ENCODE data around the gene ARF1. TPM values are rescaled to one million over a fixed set of nuclear protein-coding genes. Genes with fewer than 3 reads are reported as not detected.

ARF1 gene
- total and polyA plus RNA-seq, 2 of the 8 experiments (the other 6 are each of a cell fraction or from before 2014, with no cell fraction given) = 265 to 471 TPM

DNA sequence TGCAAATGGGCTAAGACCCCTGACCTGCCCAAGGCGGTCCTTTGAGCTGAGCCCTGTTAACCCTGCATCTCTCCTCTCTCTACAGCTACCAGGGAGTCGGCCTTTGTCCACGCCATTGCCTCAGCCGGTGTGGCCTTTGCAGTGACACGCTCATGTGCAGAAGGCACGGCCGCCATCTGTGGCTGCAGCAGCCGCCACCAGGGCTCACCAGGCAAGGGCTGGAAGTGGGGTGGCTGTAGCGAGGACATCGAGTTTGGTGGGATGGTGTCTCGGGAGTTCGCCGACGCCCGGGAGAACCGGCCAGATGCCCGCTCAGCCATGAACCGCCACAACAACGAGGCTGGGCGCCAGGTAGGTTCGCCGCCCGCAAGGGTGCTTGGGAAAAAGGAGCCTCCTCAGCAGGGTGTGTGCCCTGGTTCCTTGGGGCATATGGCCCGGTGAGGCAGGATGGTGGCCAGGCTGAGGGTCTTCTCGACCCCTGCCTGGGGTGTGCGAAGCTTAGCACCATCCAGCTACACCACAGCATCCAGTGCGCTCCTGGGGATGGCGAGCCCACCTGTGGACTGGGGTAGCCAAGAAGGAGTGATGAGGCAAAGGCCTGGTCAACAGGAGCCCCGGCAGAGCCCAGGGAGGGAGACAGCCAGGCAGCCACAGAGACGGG lies 31.8 kb upstream of the ARF1 start:
- Histone ChIP-seq H4K91ac (replicated peaks; ENCODE audit: insufficient read length, low read length) (no peak overlapping the region), H3K36me3 (ENCODE audit: control insufficient read depth in 2 of 4, insufficient read depth in 4 of 4, low read length in 3 of 4) (no peaks in the 10 kb centered on the region), H2AFZ (ENCODE audit: low read length) (no peak overlapping the region), H3K23ac (ENCODE audit: insufficient read length) (no peak overlapping the region), H3K27me3 (replicated peaks in 1 of 4; ENCODE audit: control insufficient read depth in 3 of 4, extremely low read depth in 1 of 4, insufficient read depth in 3 of 4, low read length in 3 of 4) (peaks cover 1 to 19% (median 12%) of the 10 kb centered on the region in 4 experiments; a peak in 6 of 7 replicates), H3K9me3 (ENCODE audit: insufficient read depth in 2 of 2, low read depth in 1 of 2, low read length in 1 of 2) (no peaks in the 10 kb centered on the region), H3K14ac (ENCODE audit: insufficient read length) (no peak overlapping the region), H3K27ac (ENCODE audit: low read depth, low read length) (no peak overlapping the region), H3K4me3 (ENCODE audit: extremely low read depth in 1 of 4, insufficient read depth in 2 of 4, low read depth in 3 of 4, low read length in 4 of 4) (no peak overlapping the region), H4K8ac (ENCODE audit: extremely low read depth, insufficient read depth, low read length) (peak overlapping the region; percentile 3; the same call in 1 of the 2 replicates), H4K5ac (ENCODE audit: insufficient read length, low read depth, low read length) (no peak overlapping the region), H2BK15ac (ENCODE audit: low read length) (no peak overlapping the region), H2AK5ac (ENCODE audit: low read depth, low read length) (no peak overlapping the region), H3K4me1 (replicated peaks in 1 of 4; ENCODE audit: control insufficient read depth in 3 of 4, insufficient read depth in 4 of 4, low read length in 3 of 4) (peaks cover 0 to 6% (median 1%) of the 10 kb centered on the region in 4 experiments; a peak in 4 of 7 replicates), H2BK120ac (replicated peaks; ENCODE audit: low read depth, low read length) (no peak overlapping the region), H2BK12ac (ENCODE audit: low read depth, low read length) (no peak overlapping the region), H3K56ac (replicated peaks; ENCODE audit: insufficient read length, low read depth, low read length) (no peak overlapping the region), H2BK5ac (ENCODE audit: low read depth, low read length) (no peak overlapping the region), H3K4ac (replicated peaks; ENCODE audit: insufficient read length, low read depth, low read length) (no peak overlapping the region), H3K18ac (ENCODE audit: extremely low read depth, low read length) (no peak overlapping the region), H3K79me2 (ENCODE audit: control insufficient read depth in 1 of 2, insufficient read depth in 2 of 2, low read length in 2 of 2) (no peaks in the 10 kb centered on the region), H3K4me2 (ENCODE audit: insufficient read depth in 1 of 2, low read depth in 2 of 2, low read length in 2 of 2) (no peak overlapping the region), H3K9ac (replicated peaks in 1 of 4; ENCODE audit: extremely low read depth in 1 of 4, low read depth in 3 of 4, low read length in 3 of 4) (no peak overlapping the region), H3K23me2 (ENCODE audit: low read depth, low read length) (peaks cover 7% of the 10 kb centered on the region; the same call in 1 of the 2 replicates), H3K79me1 (ENCODE audit: low read depth, low read length) (no peaks in the 10 kb centered on the region), H4K20me1 (replicated peaks in 1 of 2; ENCODE audit: control insufficient read depth in 1 of 2, insufficient read depth in 2 of 2, low read length in 2 of 2) (peaks cover 0 to 7% of the 10 kb centered on the region in 2 experiments), H2BK20ac (ENCODE audit: low read length) (no peak overlapping the region)
- POLR2A ChIA-PET (ENCODE audit: partially characterized antibody) = no interaction called here
- no peak for DNase-seq (ENCODE audit: low read depth in 1 of 2, low spot score in 2 of 2)
- 83% methylated on average over 29 of the region's 30 CpGs; no CpG with 5 or more reads in 1 of the 2 experiments for WGBS, 2 experiments (ENCODE audit: extremely low coverage in 1 of 2, insufficient coverage in 1 of 2, insufficient read length in 1 of 2, insufficient replicate concordance in 2 of 2, low coverage in 1 of 2, low lambda C conversion rate in 2 of 2, missing lambda C conversion rate in 1 of 2)
- CTCF ChIA-PET (ENCODE audit: partially characterized antibody) = interaction anchor here (0.8 to 2.2 kb wide), 3 partner anchors 11 to 48 kb away, joined by 3 to 7 read pairs (median 6); no protein-coding TSS in a partner anchor
- no peak for FAIRE-seq
- TF ChIP-seq RNF2 (IDR thresholded peaks at IDR 0.05; ENCODE audit: borderline replicate concordance, low read depth, low read length, missing control alignments, poor library complexity, severe bottlenecking) (no peak), EP300 (IDR thresholded peaks at IDR 0.05; ENCODE audit: borderline replicate concordance in 1 of 2, low read depth in 2 of 2, low read length in 2 of 2) (no peak), SUZ12 (IDR thresholded peaks at IDR 0.05; ENCODE audit: low read length) (no peak), CREB1 (IDR thresholded peaks at IDR 0.05) (no peak), GTF2F1 (IDR thresholded peaks at IDR 0.05; ENCODE audit: borderline replicate concordance, low read depth, low read length) (no peak), BRCA1 (IDR thresholded peaks at IDR 0.05; ENCODE audit: low read depth, low read length) (no peak), TEAD4 (IDR thresholded peaks at IDR 0.05; ENCODE audit: low read depth, low read length) (no peak), SP2 (IDR thresholded peaks at IDR 0.05; ENCODE audit: low read length) (no peak), POLR2A (IDR thresholded peaks at IDR 0.05; ENCODE audit: control extremely low read depth in 1 of 2, low read depth in 2 of 2, low read length in 2 of 2) (no peak), SIRT6 (IDR thresholded peaks at IDR 0.05; ENCODE audit: low read length) (no peak), CTBP2 (IDR thresholded peaks at IDR 0.05; ENCODE audit: borderline replicate concordance, insufficient read depth, insufficient read length, low read length) (no peak), TAF7 (optimal IDR thresholded peaks at IDR 0.05; ENCODE audit: borderline replicate concordance, low read depth, low read length) (no peak)
- TF ChIP-seq, protein P1, sequence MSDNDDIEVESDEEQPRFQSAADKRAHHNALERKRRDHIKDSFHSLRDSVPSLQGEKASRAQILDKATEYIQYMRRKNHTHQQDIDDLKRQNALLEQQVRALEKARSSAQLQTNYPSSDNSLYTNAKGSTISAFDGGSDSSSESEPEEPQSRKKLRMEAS (IDR thresholded peaks at IDR 0.05) = no peak
